ENCODE data around the gene ABCG1. TPM values are rescaled to one million over a fixed set of nuclear protein-coding genes. Genes with fewer than 3 reads are reported as not detected.

ABCG1 gene
- total and polyA plus RNA-seq, 2 donors (not counting 3 experiments of a cell fraction or from before 2014, with no cell fraction given) = 6.7 to 19.6 TPM

- Histone ChIP-seq H3K27me3 (ENCODE audit: control insufficient read depth in 2 of 2, insufficient read depth in 2 of 2, low read length in 2 of 2) (peaks cover 0 to 12% of the 10 kb centered on the region in 2 experiments), H3K4me1 (ENCODE audit: control insufficient read depth, extremely low read depth, insufficient read depth, low read length) (no peaks in the 10 kb centered on the region), H3K9ac (replicated peaks; ENCODE audit: extremely low read depth, insufficient read depth, low read length) (no peak overlapping the region), H4K20me1 (replicated peaks; ENCODE audit: control insufficient read depth, extremely low read depth, insufficient read depth, low read length) (no peaks in the 10 kb centered on the region), H3K27ac (ENCODE audit: insufficient read depth, low read depth, low read length) (no peak overlapping the region), H3K4me3 (replicated peaks in 1 of 3; ENCODE audit: insufficient read depth in 1 of 3, low read depth in 1 of 3, low read length in 3 of 3) (no peak overlapping the region), H3K4me2 (ENCODE audit: insufficient read depth, low read length) (no peak overlapping the region), H3K79me2 (ENCODE audit: control insufficient read depth, insufficient read depth, low read length) (no peaks in the 10 kb centered on the region), H3K9me1 (replicated peaks; ENCODE audit: control insufficient read depth, extremely low read depth, insufficient read depth, low read length) (no peaks in the 10 kb centered on the region), H3K36me3 (ENCODE audit: control insufficient read depth in 2 of 2, extremely low read depth in 1 of 2, insufficient read depth in 2 of 2, low read length in 2 of 2) (no peaks in the 10 kb centered on the region), H3K9me3 (replicated peaks; ENCODE audit: control insufficient read depth, insufficient read depth, low read length) (no peaks in the 10 kb centered on the region), H2AFZ (ENCODE audit: low read depth, low read length) (no peak overlapping the region)
- ChIA-PET CTCF (no interaction called here), POLR2A (no interaction called here)
- no peak for DNase-seq (ENCODE audit: low read depth, low spot score)
- FAIRE-seq = no peak
- TF ChIP-seq GATA2 (IDR thresholded peaks at IDR 0.05; ENCODE audit: insufficient read depth, insufficient read length, low read depth, low read length) (no peak), MAX (IDR thresholded peaks at IDR 0.05; ENCODE audit: insufficient read depth, insufficient read length) (no peak), EZH2 (IDR thresholded peaks at IDR 0.05; ENCODE audit: borderline replicate concordance, low read depth, low read length, severe bottlenecking) (no peak), FOS (IDR thresholded peaks at IDR 0.05; ENCODE audit: borderline replicate concordance, insufficient read depth, low read length) (no peak), MYC (IDR thresholded peaks at IDR 0.05; ENCODE audit: low read depth, low read length) (no peak), JUN (IDR thresholded peaks at IDR 0.05; ENCODE audit: borderline replicate concordance, insufficient read depth, insufficient read length, low read depth) (no peak), POLR2A (IDR thresholded peaks at IDR 0.05; ENCODE audit: low read depth, low read length) (no peak), POLR2AphosphoS5 (IDR thresholded peaks at IDR 0.05; ENCODE audit: insufficient read depth, low read depth, low read length) (no peak)
- TF ChIP-seq, protein P1, sequence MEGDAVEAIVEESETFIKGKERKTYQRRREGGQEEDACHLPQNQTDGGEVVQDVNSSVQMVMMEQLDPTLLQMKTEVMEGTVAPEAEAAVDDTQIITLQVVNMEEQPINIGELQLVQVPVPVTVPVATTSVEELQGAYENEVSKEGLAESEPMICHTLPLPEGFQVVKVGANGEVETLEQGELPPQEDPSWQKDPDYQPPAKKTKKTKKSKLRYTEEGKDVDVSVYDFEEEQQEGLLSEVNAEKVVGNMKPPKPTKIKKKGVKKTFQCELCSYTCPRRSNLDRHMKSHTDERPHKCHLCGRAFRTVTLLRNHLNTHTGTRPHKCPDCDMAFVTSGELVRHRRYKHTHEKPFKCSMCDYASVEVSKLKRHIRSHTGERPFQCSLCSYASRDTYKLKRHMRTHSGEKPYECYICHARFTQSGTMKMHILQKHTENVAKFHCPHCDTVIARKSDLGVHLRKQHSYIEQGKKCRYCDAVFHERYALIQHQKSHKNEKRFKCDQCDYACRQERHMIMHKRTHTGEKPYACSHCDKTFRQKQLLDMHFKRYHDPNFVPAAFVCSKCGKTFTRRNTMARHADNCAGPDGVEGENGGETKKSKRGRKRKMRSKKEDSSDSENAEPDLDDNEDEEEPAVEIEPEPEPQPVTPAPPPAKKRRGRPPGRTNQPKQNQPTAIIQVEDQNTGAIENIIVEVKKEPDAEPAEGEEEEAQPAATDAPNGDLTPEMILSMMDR (IDR thresholded peaks at IDR 0.05; ENCODE audit: extremely low read depth in 1 of 2, insufficient read depth in 1 of 2, low read depth in 1 of 2, low read length in 2 of 2) = no peak
- BruUV-seq (replicated peaks) = no TSS peak
- dilution Hi-C loops (cut with MboI; ENCODE audit: extremely low pct_ligation_motif_present, low sequenced_read_pairs) (no loop called here), intact Hi-C loops (cut with micrococcal nuclease) (no loop called here)
These were observed 102.3 kb downstream of the ABCG1 start for GRCh38 chr21:42321231-42321630.

Measured in endothelial cell of umbilical vein (primary cell).